Upper lobe of left lung (tissue), 6 donors: ENCODE measurements around the gene ARHGEF17. TPM values are rescaled to one million over a fixed set of nuclear protein-coding genes. Genes with fewer than 3 reads are reported as not detected.
A peak's percentile ranks its signal among the peaks of the same experiment; 100 is the strongest.

Source experiments
- ATAC-seq, 2 donors: fragments of 200-7000 bp; cut with Tn5 transposase; one replicate each; pipeline ENCODE4 v1.9.1; 2022; ENCODE audit warnings: mild to moderate bottlenecking in 2 of 2, moderate library complexity in 2 of 2; ENCODE audit not compliant: low FRiP score in 2 of 2
- DNase-seq, 2 donors: peaks; one replicate each; pipeline ENCODE4 v3.0.0-alpha.2; 2019 to 2020
- H3K27ac ChIP-seq, 4 donors: fragments of 200-600 bp; sonication (generic); one replicate each; pipeline ENCODE4 v1.5.1; 2016 to 2019
- H3K27me3 ChIP-seq, 4 donors: fragments of 200-600 bp; sonication (generic); one replicate each; pipeline ENCODE4 v1.5.1; 2017 to 2019
- H3K36me3 ChIP-seq, 4 donors: fragments of 200-600 bp; sonication (generic); one replicate each; pipeline ENCODE4 v1.5.1; 2016 to 2019
- H3K4me1 ChIP-seq, 4 donors: fragments of 200-600 bp; sonication (generic); one replicate each; pipeline ENCODE4 v1.5.1; 2018 to 2019
- H3K4me3 ChIP-seq, 4 donors: fragments of 200-600 bp; sonication (generic); one replicate each; pipeline ENCODE4 v1.5.1; 2017 to 2019; ENCODE audit warnings: mild to moderate bottlenecking in 2 of 4, moderate library complexity in 1 of 4
- H3K9me3 ChIP-seq, 4 donors: fragments of 200-600 bp; sonication (generic); one replicate each; pipeline ENCODE4 v1.5.1; 2018 to 2019
- EP300 ChIP-seq, 4 donors: sonication (generic); formaldehyde crosslinking; IDR thresholded peaks; one replicate each; pipeline ENCODE4 v1.5.1; 2017; ENCODE audit warnings: antibody characterized with exemption in 4 of 4, control low read depth in 2 of 4
- POLR2A ChIP-seq, 4 donors: fragments of 450-650 bp; IDR thresholded peaks; one replicate each; pipeline ENCODE4 v1.5.1; 2016 to 2017; ENCODE audit warnings: antibody characterized with exemption in 4 of 4, mild to moderate bottlenecking in 2 of 4
- POLR2AphosphoS5 ChIP-seq, 2 donors: sonication (generic); formaldehyde crosslinking; IDR thresholded peaks; one replicate each; pipeline ENCODE4 v1.5.1; 2017; ENCODE audit warnings: antibody characterized with exemption in 2 of 2
- WGBS, 2 donors: methylation state at CpG; one replicate each; pipeline ENCODE4 v1.1.5; 2017 to 2018; 5-methylcytosine and 5-hydroxymethylcytosine counted together
- total RNA-seq, 6 donors: library from RNA; depleted of rRNA in 4 of 6; stranded (reverse); fragments of >200 nt in 4 of 6; gene quantifications; one replicate each; pipeline versions ENCODE4 v1.1.0 to v1.2.1, GENCODE V29; 2016 to 2021
- TF ChIP-seq, protein P1 (sequence below), 6 experiments: fragments of 450-650 bp in 4 of 6; fragments of 200-600 bp in 2 of 6; sonication (generic) in 2 of 6; IDR thresholded peaks; one replicate each; pipeline ENCODE4 v1.5.1; 2016 to 2019; ENCODE audit warnings: antibody characterized with exemption in 6 of 6
- donor health status: DM: no; HTN: no; CAD: no; lungs with moderate emphysema.
- donor health status: DM: no; HTN: yes; CAD: no; lungs with severe emphysema.

The ARHGEF17 gene
- total RNA-seq, 6 donors from 2014 or later = 48.1 to 140 (median 65.1) TPM

- Histone ChIP-seq H3K27ac (no peak overlapping the region), H3K9me3 (no peaks in the 10 kb centered on the region), H3K4me3 (no peak overlapping the region), H3K36me3 (peaks cover 0 to 34% (median 11%) of the 10 kb centered on the region in 4 donors), H3K27me3 (no peaks in the 10 kb centered on the region), H3K4me1 (peaks cover 0 to 11% (median 7%) of the 10 kb centered on the region in 4 donors)
- WGBS, 2 donors = 75 to 95% methylated on average over 1 of the region's 1 CpG
- no peak for TF ChIP-seq POLR2A (IDR thresholded peaks at IDR 0.05)
- TF ChIP-seq, protein P1, sequence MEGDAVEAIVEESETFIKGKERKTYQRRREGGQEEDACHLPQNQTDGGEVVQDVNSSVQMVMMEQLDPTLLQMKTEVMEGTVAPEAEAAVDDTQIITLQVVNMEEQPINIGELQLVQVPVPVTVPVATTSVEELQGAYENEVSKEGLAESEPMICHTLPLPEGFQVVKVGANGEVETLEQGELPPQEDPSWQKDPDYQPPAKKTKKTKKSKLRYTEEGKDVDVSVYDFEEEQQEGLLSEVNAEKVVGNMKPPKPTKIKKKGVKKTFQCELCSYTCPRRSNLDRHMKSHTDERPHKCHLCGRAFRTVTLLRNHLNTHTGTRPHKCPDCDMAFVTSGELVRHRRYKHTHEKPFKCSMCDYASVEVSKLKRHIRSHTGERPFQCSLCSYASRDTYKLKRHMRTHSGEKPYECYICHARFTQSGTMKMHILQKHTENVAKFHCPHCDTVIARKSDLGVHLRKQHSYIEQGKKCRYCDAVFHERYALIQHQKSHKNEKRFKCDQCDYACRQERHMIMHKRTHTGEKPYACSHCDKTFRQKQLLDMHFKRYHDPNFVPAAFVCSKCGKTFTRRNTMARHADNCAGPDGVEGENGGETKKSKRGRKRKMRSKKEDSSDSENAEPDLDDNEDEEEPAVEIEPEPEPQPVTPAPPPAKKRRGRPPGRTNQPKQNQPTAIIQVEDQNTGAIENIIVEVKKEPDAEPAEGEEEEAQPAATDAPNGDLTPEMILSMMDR (IDR thresholded peaks at IDR 0.05) = no peak
- no peak for TF ChIP-seq POLR2AphosphoS5 (IDR thresholded peaks at IDR 0.05)
- TF ChIP-seq EP300 (IDR thresholded peaks at IDR 0.05) = no peak
- DNase-seq (no peak), ATAC-seq (no peak)
These were observed 102.6 kb downstream of the ARHGEF17 start for GRCh38 chr11:73410627-73411026.

DNA sequence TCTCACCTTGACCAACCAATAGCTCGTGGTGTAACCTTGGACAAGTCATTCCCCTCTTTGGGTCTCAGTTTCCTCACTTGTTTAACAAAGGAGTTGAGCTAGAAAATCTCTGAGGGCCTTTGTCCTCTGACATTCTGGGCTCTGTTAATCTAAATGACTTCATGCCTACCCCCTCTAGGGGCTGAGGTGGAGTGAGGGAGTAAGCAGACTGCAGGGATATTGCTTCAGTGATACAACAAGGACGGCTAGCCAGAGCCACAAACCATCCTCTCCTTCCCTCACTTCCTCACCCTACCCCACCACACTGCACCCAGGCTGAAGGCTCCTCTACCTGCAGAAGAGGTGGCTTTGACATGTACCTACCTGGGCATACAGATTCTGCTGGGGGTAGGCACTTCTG lies 103.0 kb downstream of the ARHGEF17 start:
- no peak for TF ChIP-seq POLR2AphosphoS5 (IDR thresholded peaks at IDR 0.05)
- TF ChIP-seq EP300 (IDR thresholded peaks at IDR 0.05) = no peak
- TF ChIP-seq POLR2A (IDR thresholded peaks at IDR 0.05) = no peak
- TF ChIP-seq, protein P1 (IDR thresholded peaks at IDR 0.05) = no peak
- Histone ChIP-seq H3K4me1 (peaks cover 0 to 11% (median 9%) of the 10 kb centered on the region in 4 donors), H3K4me3 (no peak overlapping the region), H3K9me3 (no peaks in the 10 kb centered on the region), H3K27ac (no peak overlapping the region), H3K36me3 (peaks cover 0 to 32% (median 9%) of the 10 kb centered on the region in 4 donors), H3K27me3 (no peaks in the 10 kb centered on the region)
- ATAC-seq (no peak), DNase-seq (no peak)
- 71 to 91% methylated on average over 2 of the region's 2 CpGs for WGBS, 2 donors

GRCh38 chr11:73412308-73412707 lies 104.2 kb downstream of the ARHGEF17 start:
- Histone ChIP-seq H3K4me1 (peaks cover 0 to 11% (median 9%) of the 10 kb centered on the region in 4 donors), H3K9me3 (no peaks in the 10 kb centered on the region), H3K27me3 (no peaks in the 10 kb centered on the region), H3K36me3 (peaks cover 0 to 23% (median 8%) of the 10 kb centered on the region in 4 donors), H3K27ac (no peak overlapping the region), H3K4me3 (no peak overlapping the region)
- ATAC-seq (no peak), DNase-seq (no peak)
- TF ChIP-seq POLR2AphosphoS5 (IDR thresholded peaks at IDR 0.05) = no peak
- TF ChIP-seq POLR2A (IDR thresholded peaks at IDR 0.05) = no peak
- TF ChIP-seq, protein P1 (IDR thresholded peaks at IDR 0.05) = no peak
- TF ChIP-seq EP300 (IDR thresholded peaks at IDR 0.05) = no peak
- WGBS, 2 donors = 66 to 68% methylated on average over 3 of the region's 3 CpGs

DNA sequence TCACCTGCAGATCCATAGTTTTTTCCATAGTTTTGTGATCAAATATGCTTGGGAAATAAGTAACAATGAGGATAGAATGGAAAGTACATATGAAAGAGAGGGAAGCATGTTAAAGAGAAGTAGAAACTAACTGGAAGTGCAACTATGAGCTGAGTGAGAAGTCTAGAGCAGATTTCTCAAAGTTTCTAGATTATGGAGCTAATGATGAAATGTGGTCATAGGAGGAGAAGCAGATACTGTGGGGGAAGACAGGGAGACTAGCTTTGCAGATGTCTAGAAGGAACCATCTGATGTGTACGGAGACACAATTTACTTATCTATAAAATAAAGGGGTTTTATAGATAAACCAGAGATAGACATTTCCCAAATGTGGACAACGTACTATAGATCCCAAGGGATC lies 105.2 kb downstream of the ARHGEF17 start:
- TF ChIP-seq EP300 (IDR thresholded peaks at IDR 0.05) = no peak
- TF ChIP-seq, protein P1 (IDR thresholded peaks at IDR 0.05) = no peak
- TF ChIP-seq POLR2AphosphoS5 (IDR thresholded peaks at IDR 0.05) = no peak
- no peak for TF ChIP-seq POLR2A (IDR thresholded peaks at IDR 0.05)
- Histone ChIP-seq H3K27ac (no peak overlapping the region), H3K4me3 (no peak overlapping the region), H3K4me1 (peaks cover 0 to 11% (median 9%) of the 10 kb centered on the region in 4 donors), H3K9me3 (no peaks in the 10 kb centered on the region), H3K27me3 (no peaks in the 10 kb centered on the region), H3K36me3 (peaks cover 0 to 21% (median 6%) of the 10 kb centered on the region in 4 donors)
- DNase-seq (no peak), ATAC-seq (peak in 1 of 2 donors; percentile 22)
- 86 to 90% methylated on average over 2 of the region's 2 CpGs for WGBS, 2 donors
